Aorta (tissue), 5 donors: ENCODE measurements around the gene TMEM131L. TPM values are rescaled to one million over a fixed set of nuclear protein-coding genes. Genes with fewer than 3 reads are reported as not detected.
A peak's percentile ranks its signal among the peaks of the same experiment; 100 is the strongest.

Source experiments
- ATAC-seq: fragments of 200-7000 bp; cut with Tn5 transposase; one replicate; pipeline ENCODE4 v1.9.1; 2022; ENCODE audit warnings: moderate library complexity; ENCODE audit not compliant: low FRiP score
- DNase-seq, 2 donors: peaks; one replicate each; pipeline ENCODE4 v3.0.0-alpha.2; 2020
- H3K27ac ChIP-seq, 2 donors: one replicate each; pipeline ENCODE4 v1.5.1; 2013; ENCODE audit warnings: low read length in 2 of 2, mild to moderate bottlenecking in 2 of 2, moderate library complexity in 2 of 2, control low read depth in 1 of 2, inconsistent platforms in 1 of 2, low read depth in 1 of 2
- H3K27me3 ChIP-seq, 2 donors: one replicate each; pipeline ENCODE4 v1.6.1; 2013; ENCODE audit warnings: control low read depth in 1 of 2, low read length in 1 of 2, mild to moderate bottlenecking in 1 of 2, moderate library complexity in 1 of 2; ENCODE audit not compliant: insufficient read depth in 2 of 2, control insufficient read depth in 1 of 2
- H3K36me3 ChIP-seq, 2 donors: one replicate each; pipeline ENCODE4 v1.6.1; 2013; ENCODE audit warnings: control low read depth in 1 of 2, low read length in 1 of 2, mild to moderate bottlenecking in 1 of 2; ENCODE audit not compliant: insufficient read depth in 2 of 2, control insufficient read depth in 1 of 2
- H3K4me1 ChIP-seq, 2 donors: one replicate each; pipeline ENCODE4 v1.6.1; 2013; ENCODE audit warnings: low read length in 2 of 2, control low read depth in 1 of 2, mild to moderate bottlenecking in 1 of 2, moderate library complexity in 1 of 2; ENCODE audit not compliant: insufficient read depth in 2 of 2, control insufficient read depth in 1 of 2
- H3K4me3 ChIP-seq, 2 donors: one replicate each; pipeline ENCODE4 v1.5.1; 2013; ENCODE audit warnings: low read length in 2 of 2, control low read depth in 1 of 2, mild to moderate bottlenecking in 1 of 2
- H3K9me3 ChIP-seq: one replicate; pipeline ENCODE4 v1.6.1; 2013; ENCODE audit warnings: mild to moderate bottlenecking, low read length; ENCODE audit not compliant: control insufficient read depth
- WGBS, 2 donors: extraction: QIAGEN DNeasy Blood & Tissue Kit; methylation state at CpG; one replicate each; pipeline ENCODE4 v1.1.7; 2013; 5-methylcytosine and 5-hydroxymethylcytosine counted together
- intact Hi-C, 2 donors: fragments of 100-400 bp; cut with DNase I; formaldehyde crosslinking; loops; one replicate each; pipeline versions ENCODE4 v1.14.2 to v1.15.0; 2022
- polyA plus RNA-seq, 2 donors: library from polyadenylated mRNA; stranded (reverse); fragments of 200-250 nt; gene quantifications; one replicate each; pipeline ENCODE4 v1.2.3, GENCODE V29; 2013
- total RNA-seq, 2 donors: library from RNA; stranded (reverse); fragmentation: NEBNext Ultra II Directional; extraction: Animal tissue kit (Norgen Biotek cat#: 25700); gene quantifications; one replicate each; pipeline ENCODE4 v1.2.1, GENCODE V29; 2021
- donor health status: healthy with polysubstance abuse.
- donor health status: Bipolar disorder and iron deficiency.
- donor health status: DM: no; HTN: no; CAD: no.
- donor health status: DM: no; HTN: no; CAD: no.
- donor health status: DM: yes; HTN: yes; CAD: no.

TMEM131L gene
- total and polyA plus RNA-seq, 4 donors: 2.0 to 22.5 (median 17.5) TPM

GRCh38 chr4:153620352-153620751 lies 154.2 kb downstream of the TMEM131L start:
- Histone ChIP-seq H3K27ac (no peak overlapping the region), H3K27me3 (no peaks in the 10 kb centered on the region), H3K4me3 (no peak overlapping the region), H3K4me1 (peaks cover 0 to 3% of the 10 kb centered on the region in 2 donors), H3K9me3 (no peaks in the 10 kb centered on the region), H3K36me3 (peaks cover 0 to 7% of the 10 kb centered on the region in 2 donors)
- 18 to 24% methylated on average over 1 of the region's 1 CpG for WGBS, 2 donors
- ATAC-seq: no peak
- no peak for DNase-seq
- intact Hi-C loops: no loop called here

- intact Hi-C loops: no loop called here
- DNase-seq: no peak
- Histone ChIP-seq H3K4me1 (no peaks in the 10 kb centered on the region), H3K9me3 (no peaks in the 10 kb centered on the region), H3K4me3 (no peak overlapping the region), H3K27ac (no peak overlapping the region), H3K27me3 (no peaks in the 10 kb centered on the region), H3K36me3 (peaks cover 0 to 1% of the 10 kb centered on the region in 2 donors)
- 95 to 96% methylated on average over 5 of the region's 5 CpGs for WGBS, 2 donors
- ATAC-seq: peak; percentile 62
Observed at GRCh38 chr4:153622093-153622492, 155.9 kb downstream of the TMEM131L start.

GRCh38 chr4:153622778-153623240 lies 156.6 kb downstream of the TMEM131L start:
- H3K27ac ChIP-seq: no peak overlapping the region
- H3K27me3 ChIP-seq: no peaks in the 10 kb centered on the region
- H3K9me3 ChIP-seq: no peaks in the 10 kb centered on the region
- peak in 1 of 2 donors; percentile 60 for DNase-seq
- intact Hi-C loops: no loop called here
- no peak overlapping the region for H3K4me3 ChIP-seq
- H3K4me1 ChIP-seq: no peaks in the 10 kb centered on the region
- peaks cover 0 to 1% of the 10 kb centered on the region in 2 donors for H3K36me3 ChIP-seq
- no peak for ATAC-seq
- whole genome bisulfite sequencing, 2 donors: 34 to 44% methylated on average over 12 of the region's 12 CpGs

GRCh38 chr4:153623491-153623890 lies 157.3 kb downstream of the TMEM131L start:
- H3K4me1 ChIP-seq: no peaks in the 10 kb centered on the region
- H3K9me3 ChIP-seq: no peaks in the 10 kb centered on the region
- H3K27ac ChIP-seq: no peak overlapping the region
- no peaks in the 10 kb centered on the region for H3K27me3 ChIP-seq
- DNase-seq (no peak), ATAC-seq (no peak)
- H3K36me3 ChIP-seq: peaks cover 0 to 1% of the 10 kb centered on the region in 2 donors
- no peak overlapping the region for H3K4me3 ChIP-seq
- intact Hi-C loops: no loop called here
- 82 to 88% methylated on average over 2 of the region's 2 CpGs for WGBS, 2 donors

- WGBS, 2 donors: 75 to 89% methylated on average over 8 of the region's 8 CpGs
Observed at GRCh38 chr4:153628796-153629315, 162.7 kb downstream of the TMEM131L start.

GRCh38 chr4:153629776-153630175 lies 163.6 kb downstream of the TMEM131L start:
- H3K36me3 ChIP-seq: peaks cover 0 to 18% of the 10 kb centered on the region in 2 donors
- DNase-seq: no peak
- no peaks in the 10 kb centered on the region for H3K4me1 ChIP-seq
- intact Hi-C loops: no loop called here
- H3K27ac ChIP-seq: no peak overlapping the region
- no peak overlapping the region for H3K4me3 ChIP-seq
- H3K27me3 ChIP-seq: no peaks in the 10 kb centered on the region
- H3K9me3 ChIP-seq: no peaks in the 10 kb centered on the region
- ATAC-seq: no peak

More at GRCh38 chr4:153628796-153629315, 162.7 kb downstream of the TMEM131L start:
- Histone ChIP-seq H3K4me1 (no peaks in the 10 kb centered on the region), H3K36me3 (peaks cover 0 to 16% of the 10 kb centered on the region in 2 donors), H3K4me3 (no peak overlapping the region), H3K27ac (no peak overlapping the region), H3K9me3 (no peaks in the 10 kb centered on the region), H3K27me3 (no peaks in the 10 kb centered on the region)
- intact Hi-C loops: no loop called here
- DNase-seq (no peak), ATAC-seq (no peak)

- no peaks in the 10 kb centered on the region for H3K4me1 ChIP-seq
- ATAC-seq: no peak
- intact Hi-C loops: loop anchor here (2.0 kb wide), 2 partner anchors 114 to 116 kb away; no protein-coding TSS in a partner anchor
- no peak for DNase-seq
- no peak overlapping the region for H3K4me3 ChIP-seq
- peaks cover 0 to 14% of the 10 kb centered on the region in 2 donors for H3K36me3 ChIP-seq
- H3K27ac ChIP-seq: no peak overlapping the region
- no peaks in the 10 kb centered on the region for H3K27me3 ChIP-seq
- H3K9me3 ChIP-seq: no peaks in the 10 kb centered on the region
- 69 to 73% methylated on average over 3 of the region's 3 CpGs for WGBS, 2 donors
Observed at GRCh38 chr4:153634738-153635353, 168.7 kb downstream of the TMEM131L start.

- DNase-seq: no peak
- Histone ChIP-seq H3K4me1 (no peaks in the 10 kb centered on the region), H3K36me3 (peaks cover 0 to 8% of the 10 kb centered on the region in 2 donors), H3K27me3 (no peaks in the 10 kb centered on the region), H3K27ac (no peak overlapping the region), H3K9me3 (no peaks in the 10 kb centered on the region), H3K4me3 (no peak overlapping the region)
- no peak for ATAC-seq
- intact Hi-C loops: loop anchor here (2.0 kb wide), 2 partner anchors 113 to 115 kb away; no protein-coding TSS in a partner anchor
- 85 to 87% methylated on average over 6 of the region's 6 CpGs for WGBS, 2 donors
Observed at GRCh38 chr4:153635846-153636245, 169.7 kb downstream of the TMEM131L start.

GRCh38 chr4:153637201-153637600 lies 171.0 kb downstream of the TMEM131L start:
- WGBS, 2 donors: 89 to 91% methylated on average over 3 of the region's 3 CpGs
- Histone ChIP-seq H3K27ac (no peak overlapping the region), H3K27me3 (no peaks in the 10 kb centered on the region), H3K4me1 (no peaks in the 10 kb centered on the region), H3K36me3 (peaks cover 0 to 4% of the 10 kb centered on the region in 2 donors), H3K4me3 (no peak overlapping the region), H3K9me3 (no peaks in the 10 kb centered on the region)
- DNase-seq (no peak), ATAC-seq (no peak)
- intact Hi-C loops: no loop called here
